PC-9 (cell line): ENCODE data around the gene GRIPAP1. TPM values are rescaled to one million over a fixed set of nuclear protein-coding genes. Genes with fewer than 3 reads are reported as not detected.

ENCODE experiments used
- Bru-seq: library from RNA; stranded (reverse); fragments of 400-500 nt; gene quantifications from one replicate; lab custom pipeline; 2021; lab: Mats Ljungman, UMichigan
- BruChase-seq, 2 experiments: library from RNA; stranded (reverse); fragments of 400-500 nt; gene quantifications; one replicate each; lab custom pipeline; 2021; lab: Mats Ljungman, UMichigan
- BruUV-seq: library from RNA; stranded (reverse); fragments of 400-500 nt; replicated peaks from 2 replicates; lab custom pipeline; 2021; lab: Mats Ljungman, UMichigan
- CTCF ChIA-PET: fragments of 300-600 bp; sonication (Branson Sonifier 250); formaldehyde crosslinking; loops from one replicate; lab custom pipeline; 2022; ENCODE audit warnings: antibody characterized with exemption; lab: Charles Lee
- POLR2A ChIA-PET: fragments of 300-600 bp; sonication (Branson Sonifier 250); formaldehyde crosslinking; loops from one replicate; lab custom pipeline; 2022; ENCODE audit warnings: antibody characterized with exemption; ENCODE audit not compliant: unreplicated experiment; lab: Charles Lee
- DNase-seq, 2 experiments: peaks; one replicate each; pipeline versions ENCODE4 v3.0.0 to v3.0.0-alpha.2; 2015 to 2022; ENCODE audit warnings: mixed read lengths in 1 of 2
- H2AFZ ChIP-seq: fragments of 200-600 bp; sonication (generic); 2 replicates; pipeline ENCODE4 v1.8.1; 2017; ENCODE audit warnings: antibody characterized with exemption
- H3F3A ChIP-seq: fragments of 200-600 bp; sonication (generic); 2 replicates; pipeline ENCODE4 v1.8.1; 2017; ENCODE audit warnings: antibody characterized with exemption, mild to moderate bottlenecking, low read depth; ENCODE audit not compliant: insufficient read depth
- H3K27ac ChIP-seq: fragments of 200-600 bp; sonication (generic); 2 replicates; pipeline ENCODE4 v1.6.1; 2016; ENCODE audit warnings: mixed run types
- H3K27me3 ChIP-seq: fragments of 200-600 bp; sonication (generic); 2 replicates; pipeline ENCODE4 v1.6.1; 2016; ENCODE audit warnings: low read depth, mixed run types; ENCODE audit not compliant: insufficient read depth
- H3K36me3 ChIP-seq: fragments of 200-600 bp; sonication (generic); 2 replicates; pipeline ENCODE4 v1.6.1; 2016; ENCODE audit warnings: low read depth, mixed run types
- H3K4me1 ChIP-seq: fragments of 200-600 bp; sonication (generic); replicated peaks from 2 replicates; pipeline ENCODE4 v1.6.1; 2016; ENCODE audit warnings: mixed run types; ENCODE audit not compliant: insufficient read depth
- H3K4me2 ChIP-seq: fragments of 200-600 bp; sonication (generic); 2 replicates; pipeline ENCODE4 v1.6.1; 2017; ENCODE audit warnings: mixed run types
- H3K4me3 ChIP-seq: fragments of 200-600 bp; sonication (generic); 2 replicates; pipeline ENCODE4 v1.6.1; 2016; ENCODE audit warnings: mixed run types
- H3K79me2 ChIP-seq: fragments of 200-600 bp; sonication (generic); 2 replicates; pipeline ENCODE4 v1.6.1; 2017; ENCODE audit warnings: low read depth, mixed run types
- H3K9me2 ChIP-seq: fragments of 200-600 bp; sonication (generic); 2 replicates; pipeline ENCODE4 v1.8.1; 2017; ENCODE audit warnings: mild to moderate bottlenecking; ENCODE audit not compliant: insufficient read depth
- H3K9me3 ChIP-seq: fragments of 200-600 bp; sonication (generic); 2 replicates; pipeline ENCODE4 v1.8.1; 2016; ENCODE audit warnings: low read depth; ENCODE audit not compliant: insufficient read depth
- H4K20me1 ChIP-seq: fragments of 200-600 bp; sonication (generic); 2 replicates; pipeline ENCODE4 v1.8.1; 2017; ENCODE audit not compliant: insufficient read depth
- EZH2 ChIP-seq: fragments of 200-600 bp; sonication (generic); IDR thresholded peaks from 2 replicates; pipeline ENCODE4 v1.8.0; 2017; ENCODE audit warnings: antibody characterized with exemption, low read depth
- intact Hi-C: fragments of 100-400 bp; cut with micrococcal nuclease; formaldehyde crosslinking; loops from one replicate; pipeline ENCODE4 v1.10.0; 2022; ENCODE audit not compliant: unreplicated experiment
- long read RNA-seq: library from polyadenylated mRNA; stranded (forward); transcript quantifications from one replicate; pipeline ENCODE4 v2.0.0, GENCODE V29; 2022
- total RNA-seq: library from RNA; stranded (reverse); gene quantifications from 2 replicates; pipeline ENCODE4 v1.2.3, GENCODE V29; 2021
- TF ChIP-seq, protein P1 (sequence below): fragments of 200-600 bp; sonication (generic); conservative IDR thresholded peaks from 2 replicates; pipeline ENCODE4 v1.6.1; 2017; ENCODE audit warnings: mixed run types, antibody characterized with exemption, mild to moderate bottlenecking, moderate library complexity

Gene GRIPAP1, protein sequence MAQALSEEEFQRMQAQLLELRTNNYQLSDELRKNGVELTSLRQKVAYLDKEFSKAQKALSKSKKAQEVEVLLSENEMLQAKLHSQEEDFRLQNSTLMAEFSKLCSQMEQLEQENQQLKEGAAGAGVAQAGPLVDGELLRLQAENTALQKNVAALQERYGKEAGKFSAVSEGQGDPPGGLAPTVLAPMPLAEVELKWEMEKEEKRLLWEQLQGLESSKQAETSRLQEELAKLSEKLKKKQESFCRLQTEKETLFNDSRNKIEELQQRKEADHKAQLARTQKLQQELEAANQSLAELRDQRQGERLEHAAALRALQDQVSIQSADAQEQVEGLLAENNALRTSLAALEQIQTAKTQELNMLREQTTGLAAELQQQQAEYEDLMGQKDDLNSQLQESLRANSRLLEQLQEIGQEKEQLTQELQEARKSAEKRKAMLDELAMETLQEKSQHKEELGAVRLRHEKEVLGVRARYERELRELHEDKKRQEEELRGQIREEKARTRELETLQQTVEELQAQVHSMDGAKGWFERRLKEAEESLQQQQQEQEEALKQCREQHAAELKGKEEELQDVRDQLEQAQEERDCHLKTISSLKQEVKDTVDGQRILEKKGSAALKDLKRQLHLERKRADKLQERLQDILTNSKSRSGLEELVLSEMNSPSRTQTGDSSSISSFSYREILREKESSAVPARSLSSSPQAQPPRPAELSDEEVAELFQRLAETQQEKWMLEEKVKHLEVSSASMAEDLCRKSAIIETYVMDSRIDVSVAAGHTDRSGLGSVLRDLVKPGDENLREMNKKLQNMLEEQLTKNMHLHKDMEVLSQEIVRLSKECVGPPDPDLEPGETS
- 33.6 and 35.2 TPM in 2 replicates for total RNA-seq
- Bru-seq, nascent RNA, result percentile 56 among the genes with signal in this experiment
- percentile 71 among the genes with signal in this experiment for BruChase-seq, experiment 1, labeled RNA remaining after a 2-hour chase
- BruChase-seq, experiment 2, labeled RNA remaining after a 6-hour chase, result percentile 70 among the genes with signal in this experiment
- long read RNA-seq, partial matches to known transcripts, result 4 of 14 reads
- long read RNA-seq, other reads (novel, unspliced or antisense), result 8 of 14 reads

DNA sequence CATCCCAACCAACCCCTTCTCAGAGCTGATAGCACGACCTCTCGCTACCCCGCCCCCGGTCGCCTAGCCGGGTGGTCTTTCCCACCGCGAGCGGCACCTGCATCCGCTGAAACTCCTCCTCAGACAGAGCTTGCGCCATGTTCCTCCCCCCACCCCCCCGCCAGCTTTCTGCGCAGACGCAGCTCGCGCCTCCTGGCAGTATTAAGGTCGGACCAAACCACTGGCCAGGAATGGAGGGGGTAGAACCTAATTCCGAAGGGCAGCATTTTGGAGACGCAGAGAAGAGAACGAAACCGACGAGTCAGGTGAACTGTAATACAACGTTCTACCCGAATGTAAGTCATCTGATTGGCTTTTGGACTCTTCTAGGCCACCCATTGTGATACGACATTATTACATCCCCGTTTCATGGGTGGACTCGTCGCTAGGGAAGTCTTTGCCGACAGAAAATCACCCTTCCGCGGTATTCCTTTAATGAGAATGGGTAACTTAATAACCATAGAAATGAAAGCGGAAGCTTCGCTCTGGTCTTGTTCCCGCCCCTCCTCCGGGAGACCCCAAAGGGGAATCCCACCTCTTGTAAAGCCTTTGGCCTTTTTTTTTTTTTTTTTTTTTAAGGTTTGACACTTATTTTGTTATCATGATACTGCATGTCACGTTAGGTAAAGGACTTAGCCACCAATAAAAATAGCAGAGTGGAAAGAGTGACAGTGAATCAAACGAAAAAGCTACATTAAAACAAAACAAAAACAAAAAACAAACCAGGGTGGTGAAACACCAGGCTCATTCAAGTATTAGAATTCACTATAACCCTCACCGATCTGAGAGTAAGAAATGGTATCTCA is at the start of gene GRIPAP1:
Gene GRIPAP1 (minus strand): TSS at position 174 of the 845 bp plus-strand sequence. CDS start 35 bp downstream, at position 139.
- no peaks in the 10 kb centered on the region for H3F3A ChIP-seq
- TF ChIP-seq, protein P1, sequence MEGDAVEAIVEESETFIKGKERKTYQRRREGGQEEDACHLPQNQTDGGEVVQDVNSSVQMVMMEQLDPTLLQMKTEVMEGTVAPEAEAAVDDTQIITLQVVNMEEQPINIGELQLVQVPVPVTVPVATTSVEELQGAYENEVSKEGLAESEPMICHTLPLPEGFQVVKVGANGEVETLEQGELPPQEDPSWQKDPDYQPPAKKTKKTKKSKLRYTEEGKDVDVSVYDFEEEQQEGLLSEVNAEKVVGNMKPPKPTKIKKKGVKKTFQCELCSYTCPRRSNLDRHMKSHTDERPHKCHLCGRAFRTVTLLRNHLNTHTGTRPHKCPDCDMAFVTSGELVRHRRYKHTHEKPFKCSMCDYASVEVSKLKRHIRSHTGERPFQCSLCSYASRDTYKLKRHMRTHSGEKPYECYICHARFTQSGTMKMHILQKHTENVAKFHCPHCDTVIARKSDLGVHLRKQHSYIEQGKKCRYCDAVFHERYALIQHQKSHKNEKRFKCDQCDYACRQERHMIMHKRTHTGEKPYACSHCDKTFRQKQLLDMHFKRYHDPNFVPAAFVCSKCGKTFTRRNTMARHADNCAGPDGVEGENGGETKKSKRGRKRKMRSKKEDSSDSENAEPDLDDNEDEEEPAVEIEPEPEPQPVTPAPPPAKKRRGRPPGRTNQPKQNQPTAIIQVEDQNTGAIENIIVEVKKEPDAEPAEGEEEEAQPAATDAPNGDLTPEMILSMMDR, result no peak
- TF ChIP-seq EZH2, result no peak
- H3K9me2 ChIP-seq, result no peaks in the 10 kb centered on the region
- no peaks in the 10 kb centered on the region for H3K36me3 ChIP-seq
- ChIA-PET CTCF (interaction anchor here (0.6 to 0.7 kb wide), 3 partner anchors 35 to 121 kb away, joined by 3 to 16 read pairs (median 3); partner anchors contain the start of gene SLC35A2), POLR2A (interaction anchor here (0.6 kb wide), 3 partner anchors 13 to 72 kb away, joined by 9 to 29 read pairs (median 25); partner anchors contain the start of gene TFE3)
- H2AFZ ChIP-seq, result peak within 1 kb of the TSS; percentile 79
- no peaks in the 10 kb centered on the region for H3K9me3 ChIP-seq
- peak within 1 kb of the TSS; percentile 62 for H3K4me2 ChIP-seq
- H3K79me2 ChIP-seq, result 0 out of 2 replicates have a peak, but pooled peaks cover 6% of the 10 kb centered on the region
- intact Hi-C loops, result loop anchor here (5.0 kb wide), 1 partner anchor 40 kb away; the partner anchor contains the start of gene TFE3
- H3K4me1 ChIP-seq, result no peaks in the 10 kb centered on the region
- DNase-seq, result peak; percentile 42 to 60
- H4K20me1 ChIP-seq, result no peaks in the 10 kb centered on the region
- H3K27me3 ChIP-seq, result no peaks in the 10 kb centered on the region
- no TSS peak for BruUV-seq
- peak within 1 kb of the TSS; percentile 92 for H3K27ac ChIP-seq
- H3K4me3 ChIP-seq, result peak within 1 kb of the TSS; percentile 64

DNA sequence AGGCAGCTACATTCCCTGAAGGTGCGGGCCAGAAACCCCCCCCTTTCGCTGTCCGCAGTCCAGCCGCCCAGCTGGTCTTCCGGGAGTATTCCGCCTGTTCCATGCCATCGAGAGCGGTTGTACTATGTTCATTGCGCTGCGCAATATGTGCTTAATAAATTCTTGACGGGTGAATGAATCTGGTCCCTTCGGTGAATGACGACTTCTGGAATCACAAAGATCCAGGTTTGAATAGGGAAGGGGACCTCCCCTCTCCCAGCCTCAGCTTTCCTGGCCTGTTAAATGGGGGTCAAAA is 41.9 kb upstream of the GRIPAP1 start:
- H3F3A ChIP-seq, result no peaks in the 10 kb centered on the region
- H4K20me1 ChIP-seq, result no peaks in the 10 kb centered on the region
- H3K4me2 ChIP-seq, result peak overlapping the region; percentile 67
- H3K79me2 ChIP-seq, result peaks cover 21% of the 10 kb centered on the region
- no peak for DNase-seq
- intact Hi-C loops, result loop anchor here (1.0 to 10.0 kb wide), 7 partner anchors 15 to 282 kb away; partner anchors contain the start of genes CCDC120, GLOD5, GRIPAP1 and OTUD5
- POLR2A ChIA-PET, result interaction anchor here (0.6 to 0.7 kb wide), 2 partner anchors 57 to 86 kb away, joined by 3 read pairs; no protein-coding TSS in a partner anchor
- no peaks in the 10 kb centered on the region for H3K9me2 ChIP-seq
- H3K4me3 ChIP-seq, result peak overlapping the region; percentile 43; the same call in 1 of the 2 replicates
- no peaks in the 10 kb centered on the region for H3K9me3 ChIP-seq
- no peaks in the 10 kb centered on the region for H3K36me3 ChIP-seq
- 0 out of 2 replicates have a peak overlapping the region, but pooled peaks have one; percentile 39 for H3K27ac ChIP-seq
- H3K27me3 ChIP-seq, result no peaks in the 10 kb centered on the region
- CTCF ChIA-PET, result no interaction called here
- no peak overlapping the region; the same call in 1 of the 2 replicates for H2AFZ ChIP-seq
- TF ChIP-seq, protein P1, result no peak
- TF ChIP-seq EZH2, result no peak
- BruUV-seq, result no TSS peak
- peaks cover 8% of the 10 kb centered on the region for H3K4me1 ChIP-seq
